ENCODE results near the gene KXD1. TPM values are rescaled to one million over a fixed set of nuclear protein-coding genes. Genes with fewer than 3 reads are reported as not detected.

Gene KXD1
- total RNA-seq, 1 donor from 2014 or later = 16.4 TPM

DNA sequence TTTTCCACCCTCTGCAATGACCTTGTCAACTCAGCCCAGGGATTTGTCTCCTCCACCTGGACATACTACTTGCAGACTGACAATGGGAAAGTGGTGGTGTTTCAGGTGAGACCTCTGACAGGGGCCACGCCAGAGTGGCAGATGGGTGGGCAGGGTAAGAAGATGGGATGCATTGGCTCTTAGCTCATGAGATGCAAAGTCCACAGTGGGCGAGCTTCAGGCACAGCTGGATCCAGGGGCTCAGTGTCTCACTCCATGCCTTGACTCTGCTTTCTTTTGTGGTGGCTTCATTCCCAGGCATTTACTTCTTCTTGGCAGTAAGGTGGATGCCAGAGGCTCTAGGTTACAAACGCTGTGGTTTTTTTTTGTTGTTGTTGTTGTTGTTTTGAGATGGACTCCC, 58.4 kb downstream of the KXD1 start:
- DNase-seq = no peak

DNA sequence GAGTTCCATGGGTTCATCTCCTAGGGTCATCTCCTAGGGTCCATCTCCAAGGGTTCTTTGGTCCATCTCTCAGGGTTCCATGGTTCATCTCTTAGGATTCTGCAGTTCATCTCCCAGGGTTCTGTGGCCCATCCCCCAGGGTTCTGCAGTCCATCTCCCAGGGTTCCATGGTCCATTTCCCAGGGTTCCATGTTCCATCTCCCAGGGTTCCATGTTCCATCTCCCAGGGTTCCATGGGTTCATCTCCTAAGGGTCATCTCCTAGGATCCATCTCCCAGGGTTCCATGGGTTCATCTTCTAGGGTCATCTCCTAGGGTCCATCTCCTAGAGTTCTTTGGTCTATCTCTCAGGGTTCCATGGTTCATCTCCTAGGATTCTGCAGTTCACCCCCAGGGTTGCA, 59.9 kb downstream of the KXD1 start:
- no peak for DNase-seq

DNA sequence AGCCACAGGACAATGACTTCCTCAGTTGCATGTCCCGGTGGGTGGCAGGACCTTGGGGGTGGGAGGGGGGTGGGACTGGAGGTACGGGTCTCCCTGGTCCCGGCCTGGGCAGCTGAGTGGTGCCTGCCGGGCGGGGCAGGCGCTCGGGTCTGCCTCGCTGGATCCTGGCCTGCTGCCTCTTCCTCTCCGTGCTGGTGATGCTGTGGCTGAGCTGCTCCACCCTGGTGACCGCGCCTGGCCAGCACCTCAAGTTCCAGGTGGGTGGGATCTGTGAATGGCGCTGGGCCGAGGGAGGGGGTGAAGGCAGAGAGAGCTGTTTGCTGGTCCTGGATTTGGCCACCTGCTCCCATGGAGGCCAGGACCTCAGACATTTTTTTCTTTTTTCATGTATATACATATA, 60.6 kb downstream of the KXD1 start:
- no peak for DNase-seq

Other genes with a start within 250 kb of the KXD1 start
- 72.2 TPM for gene LSM4, start 234.8 kb upstream of the KXD1 start, total RNA-seq
- gene PGPEP1, start 217.3 kb upstream of the KXD1 start, total RNA-seq = 14.2 TPM
- not detected for gene GDF15, start 171.7 kb upstream of the KXD1 start, total RNA-seq
- 0.78 TPM for gene LRRC25, start 160.2 kb upstream of the KXD1 start, total RNA-seq
- 75.6 TPM for gene SSBP4, start 138.5 kb upstream of the KXD1 start, total RNA-seq
- 95.1 TPM for gene ISYNA1, start 119.7 kb upstream of the KXD1 start, total RNA-seq
- 6.6 TPM for gene ELL, start 35.8 kb upstream of the KXD1 start, total RNA-seq
- 118 TPM for gene FKBP8, start 14.3 kb upstream of the KXD1 start, total RNA-seq
- 530 TPM for gene UBA52, start 14.0 kb downstream of the KXD1 start, total RNA-seq
- 20.0 TPM for gene REX1BD, start 30.9 kb downstream of the KXD1 start, total RNA-seq
- gene CRLF1, start 48.9 kb downstream of the KXD1 start, total RNA-seq = 0.94 TPM
- gene TMEM59L, start 55.0 kb downstream of the KXD1 start, total RNA-seq = 34.5 TPM
- 7.0 TPM for gene KLHL26, start 79.2 kb downstream of the KXD1 start, total RNA-seq
- 6.6 TPM for gene CRTC1, start 125.8 kb downstream of the KXD1 start, total RNA-seq
- not detected for gene COMP, start 233.4 kb downstream of the KXD1 start, total RNA-seq